ENCODE results near the gene COG2. TPM values are rescaled to one million over a fixed set of nuclear protein-coding genes. Genes with fewer than 3 reads are reported as not detected.

Gene COG2
- 10 to 100 TPM; 23.5 to 37.7 (median 28.7) TPM for total RNA-seq

DNA sequence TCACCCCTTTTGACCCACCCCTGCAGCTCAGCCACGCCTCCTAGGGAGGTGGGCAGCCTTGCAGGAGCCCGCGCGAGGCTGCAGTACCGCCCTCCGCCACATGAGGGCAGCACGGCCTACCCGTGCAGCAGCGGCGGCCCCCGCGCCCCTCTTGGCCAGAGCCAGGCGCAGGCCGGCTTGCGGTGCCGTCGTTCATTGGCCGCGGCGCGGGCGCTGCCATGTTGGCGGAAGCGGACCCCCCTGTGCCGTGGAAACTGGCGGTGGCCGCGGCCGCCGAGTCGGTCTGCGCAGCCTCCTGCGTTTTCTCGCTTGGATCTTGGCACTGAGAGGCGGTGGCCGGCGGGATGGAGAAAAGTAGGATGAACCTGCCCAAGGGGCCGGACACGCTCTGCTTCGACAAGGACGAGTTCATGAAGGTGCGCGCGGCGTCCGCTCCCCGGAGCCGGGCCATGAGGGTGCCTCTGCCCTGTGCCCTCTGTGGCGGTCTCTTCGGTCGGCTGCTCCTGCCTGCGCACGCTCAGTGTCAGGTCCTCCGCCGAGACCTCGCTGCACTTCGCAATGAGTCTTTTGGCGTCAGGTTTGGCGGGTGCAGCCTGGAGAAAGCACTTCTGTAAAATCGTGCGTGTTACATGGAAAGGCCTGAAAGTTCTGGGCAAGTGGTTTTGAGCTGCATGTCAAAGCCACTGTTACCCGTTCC, at the start of gene COG2:
Gene COG2, plus strand, starts transcription at position 219 of the 697 bp plus-strand sequence. Its CDS starts 126 bp downstream, at position 345.
- Histone ChIP-seq H3K4me3 (peak within 1 kb of the TSS; percentile 65 to 92 (median 74)), H3K27me3 (no peaks in the 10 kb centered on the region), H3K9me3 (no peaks in the 10 kb centered on the region), H3K27ac (peak within 1 kb of the TSS; percentile 76 to 89 (median 86)), H3K4me1 (peaks cover 15 to 34% (median 25%) of the 10 kb centered on the region in 4 donors), H3K36me3 (no peaks in the 10 kb centered on the region)
- peak; percentile 59 to 85 for TF ChIP-seq POLR2AphosphoS5 (IDR thresholded peaks at IDR 0.05)
- peak in 1 of 4 donors; percentile 59 for TF ChIP-seq EP300 (IDR thresholded peaks at IDR 0.05)
- peak; percentile 100 for TF ChIP-seq CTCF (IDR thresholded peaks at IDR 0.05)
- peak in 2 of 4 donors; percentile 77 to 84 for TF ChIP-seq POLR2A (IDR thresholded peaks at IDR 0.05)
- WGBS, 2 donors = 0 to 1% methylated on average over 3 to 36 of the region's 62 CpGs
- ATAC-seq (ENCODE audit: low FRiP score in 2 of 2) = peak; percentile 98 to 99
- DNase-seq = peak; percentile 95 to 100

GRCh38 chr1:230592848-230593414, 49.4 kb upstream of the COG2 start:
- Histone ChIP-seq H3K4me1 (no peaks in the 10 kb centered on the region), H3K27me3 (no peaks in the 10 kb centered on the region), H3K9me3 (no peaks in the 10 kb centered on the region), H3K4me3 (no peak overlapping the region), H3K27ac (no peak overlapping the region), H3K36me3 (no peaks in the 10 kb centered on the region)
- ATAC-seq (ENCODE audit: low FRiP score in 2 of 2) (no peak), DNase-seq (no peak)
- WGBS, 2 donors = 63 to 71% methylated on average over 2 of the region's 2 CpGs
- TF ChIP-seq CTCF (IDR thresholded peaks at IDR 0.05) = no peak
- TF ChIP-seq POLR2AphosphoS5 (IDR thresholded peaks at IDR 0.05) = no peak
- TF ChIP-seq EP300 (IDR thresholded peaks at IDR 0.05) = no peak
- TF ChIP-seq POLR2A (IDR thresholded peaks at IDR 0.05) = no peak

GRCh38 chr1:230594214-230594773, 48.0 kb upstream of the COG2 start:
- no peak for ATAC-seq (ENCODE audit: low FRiP score in 2 of 2)

GRCh38 chr1:230595181-230595580, 47.1 kb upstream of the COG2 start:
- TF ChIP-seq POLR2A (IDR thresholded peaks at IDR 0.05) = no peak
- Histone ChIP-seq H3K27ac (no peak overlapping the region), H3K4me3 (no peak overlapping the region), H3K9me3 (no peaks in the 10 kb centered on the region), H3K27me3 (no peaks in the 10 kb centered on the region), H3K4me1 (no peaks in the 10 kb centered on the region), H3K36me3 (no peaks in the 10 kb centered on the region)
- ATAC-seq (ENCODE audit: low FRiP score in 2 of 2) = no peak
- DNase-seq = no peak
- WGBS, 2 donors = 74 to 76% methylated on average over 2 of the region's 2 CpGs

More at GRCh38 chr1:230594214-230594773, 48.0 kb upstream of the COG2 start:
- H3K4me3 ChIP-seq = no peak overlapping the region
- no peaks in the 10 kb centered on the region for H3K9me3 ChIP-seq
- WGBS, 2 donors = 81 to 93% methylated on average over 1 of the region's 1 CpG
- no peak for DNase-seq
- H3K36me3 ChIP-seq = no peaks in the 10 kb centered on the region
- TF ChIP-seq CTCF (IDR thresholded peaks at IDR 0.05) (no peak), POLR2A (IDR thresholded peaks at IDR 0.05) (no peak), EP300 (IDR thresholded peaks at IDR 0.05) (no peak), POLR2AphosphoS5 (IDR thresholded peaks at IDR 0.05) (no peak)
- H3K27ac ChIP-seq = no peak overlapping the region
- H3K27me3 ChIP-seq = no peaks in the 10 kb centered on the region
- no peaks in the 10 kb centered on the region for H3K4me1 ChIP-seq

DNA sequence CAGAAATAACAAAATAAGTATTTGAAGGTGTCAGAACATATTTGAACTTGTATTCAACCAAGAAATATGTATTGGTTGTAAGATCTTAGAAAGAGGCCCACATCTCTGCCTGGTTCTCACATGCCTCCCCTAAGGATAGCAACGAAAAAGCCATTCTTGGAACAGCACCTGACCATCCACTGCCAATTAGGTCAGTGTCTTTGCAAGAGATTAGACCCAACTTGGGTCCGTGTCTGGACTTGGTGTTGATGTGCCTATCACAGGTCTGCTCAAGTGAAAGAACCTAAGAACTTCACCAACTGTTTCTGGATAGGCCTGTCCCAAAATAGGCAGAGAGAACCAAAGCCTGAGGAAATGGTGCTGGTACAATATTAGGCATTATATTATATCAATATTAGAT, 46.0 kb upstream of the COG2 start:
- Histone ChIP-seq H3K27me3 (no peaks in the 10 kb centered on the region), H3K36me3 (no peaks in the 10 kb centered on the region), H3K27ac (no peak overlapping the region), H3K4me1 (no peaks in the 10 kb centered on the region), H3K4me3 (no peak overlapping the region), H3K9me3 (no peaks in the 10 kb centered on the region)
- WGBS, 2 donors = 71 to 90% methylated on average over 2 of the region's 2 CpGs
- no peak for DNase-seq
- no peak for ATAC-seq (ENCODE audit: low FRiP score in 2 of 2)
- TF ChIP-seq EP300 (IDR thresholded peaks at IDR 0.05) = no peak
- no peak for TF ChIP-seq POLR2A (IDR thresholded peaks at IDR 0.05)
- no peak for TF ChIP-seq POLR2AphosphoS5 (IDR thresholded peaks at IDR 0.05)
- no peak for TF ChIP-seq CTCF (IDR thresholded peaks at IDR 0.05)
